ENCODE results near the gene LRRTM3. TPM values are rescaled to one million over a fixed set of nuclear protein-coding genes. Genes with fewer than 3 reads are reported as not detected.

Gene LRRTM3
- total RNA-seq, 1 donor from 2014 or later = not detected

DNA sequence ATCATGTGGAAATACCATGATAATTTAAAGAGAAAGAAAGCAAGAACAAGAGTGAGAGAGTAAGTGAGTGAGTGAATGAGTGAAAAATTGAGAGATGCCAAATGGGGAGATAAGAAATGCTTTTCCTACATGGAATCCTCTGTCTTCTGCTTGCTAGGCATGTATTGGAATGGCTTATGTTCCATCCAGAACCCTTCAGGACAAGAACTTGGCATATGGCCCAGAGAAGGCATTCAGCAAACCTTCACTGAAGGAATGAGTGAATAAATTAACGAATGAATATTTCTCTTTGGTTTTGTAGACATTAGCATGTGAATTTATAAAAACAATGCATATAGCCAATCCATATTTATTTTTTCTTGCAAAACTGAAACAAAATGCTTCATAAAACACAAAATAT, 162.2 kb downstream of the LRRTM3 start:
- Mint-ChIP-seq H3K27ac (ENCODE audit: unreplicated experiment) (no peak overlapping the region), H3K4me1 (ENCODE audit: low read depth, unreplicated experiment) (no peaks in the 10 kb centered on the region), H3K9me3 (ENCODE audit: unreplicated experiment) (no peaks in the 10 kb centered on the region), H3K36me3 (ENCODE audit: unreplicated experiment) (no peaks in the 10 kb centered on the region), H3K27me3 (ENCODE audit: unreplicated experiment) (no peaks in the 10 kb centered on the region), H3K4me3 (ENCODE audit: unreplicated experiment) (no peak overlapping the region)
- TF ChIP-seq, protein P1, sequence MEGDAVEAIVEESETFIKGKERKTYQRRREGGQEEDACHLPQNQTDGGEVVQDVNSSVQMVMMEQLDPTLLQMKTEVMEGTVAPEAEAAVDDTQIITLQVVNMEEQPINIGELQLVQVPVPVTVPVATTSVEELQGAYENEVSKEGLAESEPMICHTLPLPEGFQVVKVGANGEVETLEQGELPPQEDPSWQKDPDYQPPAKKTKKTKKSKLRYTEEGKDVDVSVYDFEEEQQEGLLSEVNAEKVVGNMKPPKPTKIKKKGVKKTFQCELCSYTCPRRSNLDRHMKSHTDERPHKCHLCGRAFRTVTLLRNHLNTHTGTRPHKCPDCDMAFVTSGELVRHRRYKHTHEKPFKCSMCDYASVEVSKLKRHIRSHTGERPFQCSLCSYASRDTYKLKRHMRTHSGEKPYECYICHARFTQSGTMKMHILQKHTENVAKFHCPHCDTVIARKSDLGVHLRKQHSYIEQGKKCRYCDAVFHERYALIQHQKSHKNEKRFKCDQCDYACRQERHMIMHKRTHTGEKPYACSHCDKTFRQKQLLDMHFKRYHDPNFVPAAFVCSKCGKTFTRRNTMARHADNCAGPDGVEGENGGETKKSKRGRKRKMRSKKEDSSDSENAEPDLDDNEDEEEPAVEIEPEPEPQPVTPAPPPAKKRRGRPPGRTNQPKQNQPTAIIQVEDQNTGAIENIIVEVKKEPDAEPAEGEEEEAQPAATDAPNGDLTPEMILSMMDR (IDR thresholded peaks at IDR 0.05; ENCODE audit: partially characterized antibody, unreplicated experiment) = no peak
- no peak for DNase-seq

- Mint-ChIP-seq H3K4me1 (ENCODE audit: low read depth, unreplicated experiment) (peaks cover 3% of the 10 kb centered on the region), H3K36me3 (ENCODE audit: unreplicated experiment) (no peaks in the 10 kb centered on the region), H3K27ac (ENCODE audit: unreplicated experiment) (no peak overlapping the region), H3K9me3 (ENCODE audit: unreplicated experiment) (no peaks in the 10 kb centered on the region), H3K4me3 (ENCODE audit: unreplicated experiment) (no peak overlapping the region), H3K27me3 (ENCODE audit: unreplicated experiment) (no peaks in the 10 kb centered on the region)
- DNase-seq = no peak
- TF ChIP-seq, protein P1 (IDR thresholded peaks at IDR 0.05; ENCODE audit: partially characterized antibody, unreplicated experiment) = no peak
These were observed 169.7 kb downstream of the LRRTM3 start for GRCh38 chr10:67095531-67095930.

GRCh38 chr10:67098461-67098860, 172.6 kb downstream of the LRRTM3 start:
- TF ChIP-seq, protein P1 (IDR thresholded peaks at IDR 0.05; ENCODE audit: partially characterized antibody, unreplicated experiment) = no peak
- H3K9me3 Mint-ChIP-seq (ENCODE audit: unreplicated experiment) = no peaks in the 10 kb centered on the region
- H3K36me3 Mint-ChIP-seq (ENCODE audit: unreplicated experiment) = no peaks in the 10 kb centered on the region
- no peak overlapping the region for H3K27ac Mint-ChIP-seq (ENCODE audit: unreplicated experiment)
- DNase-seq = no peak
- H3K4me1 Mint-ChIP-seq (ENCODE audit: low read depth, unreplicated experiment) = peaks cover 7% of the 10 kb centered on the region
- H3K4me3 Mint-ChIP-seq (ENCODE audit: unreplicated experiment) = no peak overlapping the region
- no peaks in the 10 kb centered on the region for H3K27me3 Mint-ChIP-seq (ENCODE audit: unreplicated experiment)

DNA sequence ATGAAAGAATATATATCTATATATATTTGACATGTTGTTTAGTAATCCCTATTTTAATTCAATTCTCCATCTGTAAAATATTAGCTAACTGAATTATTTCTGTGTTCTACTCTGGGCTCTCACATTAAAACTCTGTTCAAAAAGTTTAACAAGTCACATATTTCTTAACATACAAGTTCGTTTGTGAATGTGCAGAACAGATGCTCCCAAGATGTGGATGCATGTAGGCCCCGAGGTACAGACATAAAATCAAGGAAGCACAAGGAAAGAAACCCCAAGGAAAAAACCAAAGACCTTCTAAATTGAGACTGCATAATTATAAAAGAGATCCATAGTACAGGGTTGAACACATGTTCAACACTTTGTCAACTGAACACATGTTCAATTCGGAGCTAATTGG, 175.1 kb downstream of the LRRTM3 start:
- Mint-ChIP-seq H3K9me3 (ENCODE audit: unreplicated experiment) (no peaks in the 10 kb centered on the region), H3K27ac (ENCODE audit: unreplicated experiment) (peak overlapping the region; percentile 48)
- TF ChIP-seq, protein P1 (IDR thresholded peaks at IDR 0.05; ENCODE audit: partially characterized antibody, unreplicated experiment) = no peak

GRCh38 chr10:67107670-67108069, 181.8 kb downstream of the LRRTM3 start:
- TF ChIP-seq, protein P1 (IDR thresholded peaks at IDR 0.05; ENCODE audit: partially characterized antibody, unreplicated experiment) = no peak
- no peak for DNase-seq
- Mint-ChIP-seq H3K27ac (ENCODE audit: unreplicated experiment) (no peak overlapping the region), H3K4me1 (ENCODE audit: low read depth, unreplicated experiment) (no peaks in the 10 kb centered on the region), H3K27me3 (ENCODE audit: unreplicated experiment) (no peaks in the 10 kb centered on the region), H3K36me3 (ENCODE audit: unreplicated experiment) (no peaks in the 10 kb centered on the region), H3K4me3 (ENCODE audit: unreplicated experiment) (no peak overlapping the region), H3K9me3 (ENCODE audit: unreplicated experiment) (no peaks in the 10 kb centered on the region)

More for the DNA sequence above, 175.1 kb downstream of the LRRTM3 start:
- Mint-ChIP-seq H3K27me3 (ENCODE audit: unreplicated experiment) (no peaks in the 10 kb centered on the region), H3K4me1 (ENCODE audit: low read depth, unreplicated experiment) (peaks cover 7% of the 10 kb centered on the region), H3K36me3 (ENCODE audit: unreplicated experiment) (no peaks in the 10 kb centered on the region), H3K4me3 (ENCODE audit: unreplicated experiment) (no peak overlapping the region)
- DNase-seq = no peak

Measured in glutamatergic neuron (in vitro differentiated cells).